Adipocyte (in vitro differentiated cells): ENCODE results near the gene DHPS.
"Not testable (repeated sequence)": the region's sequence is repeated elsewhere in the genome, so short reads cannot be mapped to it uniquely, and the experiment has no call there.

Experiments used
- DNase-seq: peaks from one replicate; pipeline ENCODE4 v3.0.0-alpha.2; 2015; ENCODE audit warnings: low read depth
- H3K27me3 ChIP-seq: replicated peaks from 2 replicates; pipeline ENCODE4 v1.7.0; 2013; ENCODE audit warnings: mild to moderate bottlenecking, low read length, moderate library complexity; ENCODE audit not compliant: control insufficient read depth, insufficient read depth
- H3K36me3 ChIP-seq: 2 replicates; pipeline ENCODE4 v1.7.0; 2013; ENCODE audit warnings: low read length, mild to moderate bottlenecking, moderate library complexity; ENCODE audit not compliant: control insufficient read depth, insufficient read depth, severe bottlenecking
- H3K4me1 ChIP-seq: 2 replicates; pipeline ENCODE4 v1.7.0; 2013; ENCODE audit warnings: mild to moderate bottlenecking, low read length, moderate library complexity; ENCODE audit not compliant: control insufficient read depth, insufficient read depth
- H3K4me3 ChIP-seq: 2 replicates; pipeline ENCODE4 v1.7.0; 2013; ENCODE audit warnings: mild to moderate bottlenecking, low read length, moderate library complexity
- H3K9ac ChIP-seq: 2 replicates; pipeline ENCODE4 v1.7.0; 2013; ENCODE audit warnings: mild to moderate bottlenecking, low read length, moderate library complexity
- H3K9me3 ChIP-seq: 2 replicates; pipeline ENCODE4 v1.7.0; 2013; ENCODE audit warnings: mild to moderate bottlenecking, low read length, moderate library complexity; ENCODE audit not compliant: control insufficient read depth

DHPS gene

DNA sequence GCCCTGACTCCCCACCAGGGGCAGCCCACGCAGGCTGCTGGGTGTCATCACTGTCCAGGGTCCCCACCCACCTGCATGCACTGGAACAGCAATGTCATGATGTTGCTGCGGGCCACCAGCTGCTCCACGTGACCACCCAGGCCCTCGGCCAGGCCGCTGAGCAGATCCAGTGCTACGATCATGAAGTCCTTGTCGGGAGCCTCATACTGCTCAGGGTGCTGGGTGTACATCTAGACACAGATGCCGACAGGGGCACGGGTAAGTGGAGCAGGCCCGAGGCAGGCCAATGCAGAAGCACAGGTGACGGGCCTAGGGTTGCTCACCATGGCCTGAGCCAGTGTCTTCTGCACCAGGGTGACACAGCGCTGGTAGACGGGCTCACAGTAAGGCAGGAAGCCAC is 23.5 kb upstream of the DHPS start:
- H3K27me3 ChIP-seq, result no peaks in the 10 kb centered on the region
- H3K4me3 ChIP-seq, result no peak overlapping the region
- no peak for DNase-seq
- no peak overlapping the region for H3K9ac ChIP-seq
- peaks cover 91% of the 10 kb centered on the region for H3K36me3 ChIP-seq
- H3K9me3 ChIP-seq, result no peaks in the 10 kb centered on the region
- H3K4me1 ChIP-seq, result no peaks in the 10 kb centered on the region

DNA sequence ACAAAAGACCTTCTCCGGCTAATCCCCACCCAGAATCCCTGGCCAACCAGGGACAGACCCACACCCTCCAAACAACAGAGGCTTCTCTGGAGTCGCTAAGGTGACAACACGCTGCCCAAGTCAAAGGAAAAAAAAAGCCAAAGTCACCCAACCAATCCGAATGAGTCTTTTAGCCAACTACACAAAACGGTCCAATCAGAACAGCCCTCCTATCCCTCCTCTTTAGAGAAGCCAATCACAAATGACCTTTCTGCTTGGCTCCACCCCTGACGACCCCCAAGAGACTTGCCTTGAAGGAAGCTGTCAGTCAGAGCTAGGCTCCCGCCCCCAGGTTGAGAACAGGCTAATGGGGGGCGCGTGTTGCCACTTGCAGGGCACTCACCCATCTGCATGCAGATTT is 21.4 kb upstream of the DHPS start:
- H3K27me3 ChIP-seq, result no peaks in the 10 kb centered on the region
- DNase-seq, result peak; percentile 24
- no peak overlapping the region for H3K9ac ChIP-seq
- no peak overlapping the region for H3K4me3 ChIP-seq
- H3K9me3 ChIP-seq, result no peaks in the 10 kb centered on the region
- no peaks in the 10 kb centered on the region for H3K4me1 ChIP-seq
- H3K36me3 ChIP-seq, result peaks cover 86% of the 10 kb centered on the region

DNA sequence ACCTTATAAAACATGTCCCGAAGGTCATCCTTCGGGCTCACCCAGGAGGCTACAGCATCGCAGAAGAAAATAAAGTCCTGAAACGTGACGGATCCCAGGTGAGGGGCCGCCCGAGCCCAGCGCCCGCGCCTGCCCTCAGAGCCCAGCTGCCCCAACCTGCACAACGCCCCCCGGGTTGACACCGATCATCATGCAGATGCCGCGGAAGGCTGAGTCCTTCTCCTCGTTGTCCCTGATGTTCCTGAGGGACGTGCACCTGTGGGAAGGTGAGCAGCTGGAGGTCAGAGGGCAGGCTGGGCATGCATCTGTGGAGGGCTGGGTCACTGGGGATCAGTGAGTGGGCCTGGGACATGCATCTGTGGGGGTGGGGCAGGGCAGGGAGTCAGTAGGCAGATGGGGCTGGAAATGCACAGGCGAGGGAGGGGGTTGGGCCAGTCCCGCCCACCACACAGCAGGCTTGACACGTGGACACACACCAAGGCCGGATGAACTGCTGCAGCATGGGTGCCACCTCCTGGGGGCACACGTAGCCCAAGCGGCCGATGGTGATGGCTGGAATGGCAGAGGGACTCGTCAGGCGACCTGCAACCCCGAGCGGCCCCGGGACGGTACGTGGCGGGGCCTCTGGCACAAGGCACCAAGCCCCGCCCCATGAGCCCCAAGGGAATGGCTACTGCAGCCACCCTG is 20.1 kb upstream of the DHPS start:
- Histone ChIP-seq H3K27me3 (no peaks in the 10 kb centered on the region), H3K9ac (no peak overlapping the region), H3K4me1 (peaks cover 5% of the 10 kb centered on the region), H3K4me3 (no peak overlapping the region), H3K36me3 (peaks cover 81% of the 10 kb centered on the region), H3K9me3 (no peaks in the 10 kb centered on the region)
- DNase-seq, result no peak

DNA sequence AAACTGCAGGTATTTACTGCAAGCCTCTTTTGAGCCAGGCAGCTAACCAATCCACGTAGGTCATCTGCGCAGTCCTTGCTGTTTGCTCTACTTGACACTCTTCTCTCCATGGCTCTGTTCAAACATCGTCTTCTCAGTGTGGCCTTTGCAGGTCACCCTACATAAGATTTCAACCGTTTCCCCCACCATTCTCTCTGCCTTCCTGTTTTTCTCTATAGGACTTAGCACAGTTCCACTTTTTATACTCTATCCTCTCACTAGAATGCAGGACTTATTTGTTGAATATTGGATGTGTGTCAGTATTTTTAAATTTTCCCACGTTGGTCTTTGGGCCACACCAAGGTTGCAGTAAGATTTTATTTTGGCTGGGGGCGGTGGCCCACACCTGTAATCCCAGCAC is 16.5 kb upstream of the DHPS start:
- H3K36me3 ChIP-seq, result peaks cover 45% of the 10 kb centered on the region
- H3K4me3 ChIP-seq, result no peak overlapping the region
- no peak overlapping the region for H3K9ac ChIP-seq
- H3K27me3 ChIP-seq, result no peaks in the 10 kb centered on the region
- DNase-seq, result no peak
- peaks cover 16% of the 10 kb centered on the region for H3K4me1 ChIP-seq
- no peaks in the 10 kb centered on the region for H3K9me3 ChIP-seq

DNA sequence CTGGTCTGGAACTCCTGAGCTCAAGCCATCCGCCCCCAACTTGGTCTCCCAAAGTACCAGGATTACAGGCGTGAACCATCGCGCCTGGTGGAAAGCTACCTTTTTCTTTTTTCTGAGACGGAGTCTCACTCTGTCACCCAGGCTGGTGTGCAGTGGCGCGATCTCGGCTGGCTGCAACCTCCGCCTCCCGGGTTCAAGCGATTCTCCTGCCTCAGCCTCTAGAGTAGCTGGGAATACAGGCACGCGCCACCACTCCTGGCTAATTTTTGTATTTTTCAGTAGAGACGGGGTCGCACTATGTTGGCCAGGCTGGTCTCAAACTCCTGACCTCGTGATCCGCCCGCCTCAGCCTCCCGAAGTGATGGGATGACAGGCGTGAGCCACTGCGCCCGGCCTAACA is 15.7 kb upstream of the DHPS start:
- not testable (repeated sequence) for H3K27me3 ChIP-seq, DNase-seq, H3K9me3 ChIP-seq, H3K9ac ChIP-seq
- Histone ChIP-seq H3K4me3 (peak overlapping the region; percentile 96), H3K4me1 (peaks cover 16% of the 10 kb centered on the region), H3K36me3 (peaks cover 38% of the 10 kb centered on the region)

DNA sequence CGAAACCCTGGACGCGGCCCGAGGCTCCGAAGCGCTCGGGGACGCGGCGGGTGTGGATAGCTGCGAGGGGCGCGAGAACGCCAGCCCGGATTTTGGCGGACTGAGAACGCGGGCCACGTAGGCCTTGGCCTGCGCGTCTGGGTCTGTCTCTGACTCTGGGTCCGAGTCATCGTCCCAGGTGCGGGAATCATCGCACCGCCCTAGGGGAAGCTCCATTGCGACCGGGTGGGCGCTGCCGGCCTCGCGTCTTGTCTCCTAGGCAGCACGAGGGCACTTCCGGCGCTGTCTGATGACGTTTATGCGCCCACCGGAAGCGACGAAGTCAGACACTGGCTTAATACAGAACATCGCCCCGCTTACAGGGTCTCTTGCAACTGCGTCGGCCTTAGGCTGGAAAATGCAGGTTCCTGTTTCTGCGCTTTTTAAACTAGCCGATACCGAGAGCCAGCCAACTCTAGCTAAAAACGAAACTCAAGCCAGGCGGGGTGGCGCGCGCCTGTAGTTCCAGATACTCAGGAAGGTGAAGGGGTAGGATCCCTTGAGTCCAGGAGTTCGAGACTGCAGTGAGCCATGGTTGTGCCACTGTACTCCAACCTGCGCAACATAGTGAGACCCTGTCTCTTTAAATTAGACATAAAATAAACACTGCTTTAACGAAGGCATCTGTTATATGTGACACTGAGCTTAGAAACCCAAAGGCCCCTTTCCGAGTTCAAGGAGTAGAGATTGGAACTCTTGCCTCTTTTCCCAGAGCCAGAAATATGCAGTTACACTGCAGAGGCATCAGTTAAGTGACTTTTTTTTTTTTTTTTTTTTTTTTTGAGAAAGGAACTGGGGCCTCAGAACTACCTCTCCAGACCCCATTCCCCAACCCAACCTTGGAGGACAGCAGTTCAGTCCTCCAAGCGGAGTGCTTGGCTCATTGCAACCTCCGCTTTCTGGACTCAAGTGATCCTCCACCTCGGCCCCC is 15.0 kb upstream of the DHPS start, which contains the start of gene FBXW9:
Gene FBXW9 (minus strand): TSS at position 266 of the 970 bp plus-strand sequence. CDS start 50 bp downstream, at position 216.
- H3K4me3 ChIP-seq, result peak within 1 kb of the TSS; percentile 96
- peak within 1 kb of the TSS; percentile 96 for H3K9ac ChIP-seq
- H3K36me3 ChIP-seq, result peaks cover 31% of the 10 kb centered on the region
- H3K27me3 ChIP-seq, result no peaks in the 10 kb centered on the region
- DNase-seq, result peak; percentile 96
- no peaks in the 10 kb centered on the region for H3K9me3 ChIP-seq
- H3K4me1 ChIP-seq, result peaks cover 16% of the 10 kb centered on the region

DNA sequence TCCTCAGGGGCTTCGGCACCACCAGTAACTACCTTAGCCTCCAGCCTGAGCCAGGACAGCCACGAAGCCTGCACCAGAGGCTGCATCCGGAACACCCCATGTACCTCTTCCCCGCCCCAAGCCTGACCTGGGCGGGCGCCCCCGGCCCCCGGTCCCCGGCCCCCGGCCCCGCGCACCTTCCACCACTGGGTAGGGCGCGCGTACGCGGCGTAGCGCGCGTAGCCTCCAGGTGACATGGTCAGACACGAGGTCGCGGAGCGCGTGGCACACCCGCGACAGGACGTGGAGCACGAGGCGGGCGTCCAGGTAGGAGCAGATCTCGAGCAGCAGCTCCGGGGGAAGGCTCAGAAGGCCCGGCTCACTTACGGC is 14.3 kb upstream of the DHPS start:
- no peak for DNase-seq
- Histone ChIP-seq H3K9ac (peak overlapping the region; percentile 96), H3K27me3 (no peaks in the 10 kb centered on the region), H3K36me3 (peaks cover 24% of the 10 kb centered on the region), H3K9me3 (no peaks in the 10 kb centered on the region), H3K4me1 (peaks cover 16% of the 10 kb centered on the region), H3K4me3 (peak overlapping the region; percentile 96)

DNA sequence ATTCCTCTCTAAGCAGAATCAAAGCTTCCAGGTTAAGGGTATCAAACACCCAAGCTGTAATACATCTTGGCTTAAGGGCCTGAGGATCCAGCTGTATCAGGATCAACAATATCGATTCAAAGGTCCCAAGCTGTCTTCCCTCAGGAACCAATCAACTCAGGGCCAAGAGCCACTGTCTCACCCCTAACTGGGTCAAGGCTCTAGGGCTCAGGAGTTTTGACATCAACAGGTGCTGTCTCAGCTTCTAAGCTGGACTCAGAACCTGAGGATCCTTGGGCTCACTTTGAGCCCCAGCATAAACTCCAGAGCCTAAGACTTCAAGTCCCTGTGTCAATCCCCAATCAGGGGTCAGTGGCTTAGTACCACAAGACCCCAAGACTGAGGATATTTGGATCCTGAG is 13.8 kb upstream of the DHPS start:
- Histone ChIP-seq H3K9ac (peak overlapping the region; percentile 41), H3K36me3 (peaks cover 19% of the 10 kb centered on the region), H3K9me3 (no peaks in the 10 kb centered on the region), H3K4me3 (peak overlapping the region; percentile 96), H3K4me1 (peaks cover 16% of the 10 kb centered on the region), H3K27me3 (no peaks in the 10 kb centered on the region)
- no peak for DNase-seq

DNA sequence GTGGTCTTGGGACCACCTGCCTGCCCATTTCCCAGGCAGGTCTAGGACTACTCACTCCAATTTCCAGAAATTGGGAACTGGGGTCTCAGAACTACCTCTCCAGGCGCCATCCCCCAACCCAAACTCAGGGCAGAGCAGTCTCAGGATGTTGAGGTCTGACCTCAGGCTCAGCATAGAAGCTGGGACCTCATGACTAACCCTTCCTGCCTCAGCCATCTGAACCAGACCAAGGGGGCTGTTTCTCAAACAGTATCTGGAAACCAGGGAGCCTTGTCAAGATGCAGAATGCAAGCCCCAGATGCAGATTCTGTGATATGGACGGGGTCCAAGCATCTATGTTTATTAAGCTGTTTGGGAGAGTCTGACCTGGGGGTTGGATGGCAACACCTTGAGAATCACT is 13.4 kb upstream of the DHPS start:
- Histone ChIP-seq H3K9me3 (no peaks in the 10 kb centered on the region), H3K4me1 (peaks cover 16% of the 10 kb centered on the region), H3K27me3 (no peaks in the 10 kb centered on the region), H3K36me3 (peaks cover 18% of the 10 kb centered on the region), H3K4me3 (peak overlapping the region; percentile 96), H3K9ac (no peak overlapping the region)
- no peak for DNase-seq

DNA sequence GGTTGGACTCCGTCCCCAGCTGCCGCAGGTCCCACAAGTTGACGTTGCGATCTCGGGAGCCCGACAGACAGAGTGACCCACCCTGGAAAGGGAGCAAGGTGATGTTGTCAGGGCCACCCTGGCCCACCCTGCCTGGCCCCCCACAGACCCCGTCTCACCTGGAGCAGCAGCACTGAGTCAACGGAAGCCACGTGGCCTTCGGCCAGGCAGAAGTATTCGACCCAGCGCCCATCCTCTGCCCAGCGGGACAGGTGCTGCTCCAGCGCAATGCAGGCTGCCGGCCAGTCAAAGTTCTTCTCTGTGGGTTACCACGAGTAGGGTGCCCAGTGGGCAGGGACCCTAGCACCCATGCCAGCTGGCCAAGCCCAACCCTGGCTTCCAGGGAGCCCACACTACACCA is 13.0 kb upstream of the DHPS start:
- no peaks in the 10 kb centered on the region for H3K27me3 ChIP-seq
- H3K36me3 ChIP-seq, result peaks cover 13% of the 10 kb centered on the region
- H3K9me3 ChIP-seq, result no peaks in the 10 kb centered on the region
- peaks cover 16% of the 10 kb centered on the region for H3K4me1 ChIP-seq
- H3K4me3 ChIP-seq, result no peak overlapping the region
- no peak for DNase-seq
- no peak overlapping the region for H3K9ac ChIP-seq

DNA sequence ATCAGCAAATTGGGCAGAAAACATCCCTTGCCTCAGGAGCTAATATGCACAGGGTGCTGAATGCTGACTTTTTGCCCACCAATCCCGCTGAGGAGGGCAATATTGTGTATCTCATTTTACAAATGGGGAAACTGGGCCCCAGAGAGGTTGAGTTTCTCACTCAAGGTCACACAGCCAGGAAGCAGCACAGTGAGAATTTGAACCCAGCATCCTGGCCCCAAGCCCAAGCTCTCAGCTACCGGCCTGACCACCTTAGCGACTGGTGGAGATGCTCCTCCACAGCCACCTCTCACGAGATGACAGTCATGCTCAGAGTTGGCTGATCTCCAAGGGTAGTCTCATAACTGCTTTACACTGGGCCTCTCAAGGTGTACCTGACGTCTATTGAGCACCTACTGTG is 11.3 kb upstream of the DHPS start:
- Histone ChIP-seq H3K27me3 (no peaks in the 10 kb centered on the region), H3K36me3 (peaks cover 7% of the 10 kb centered on the region), H3K4me3 (no peak overlapping the region), H3K9ac (no peak overlapping the region), H3K4me1 (peaks cover 16% of the 10 kb centered on the region), H3K9me3 (no peaks in the 10 kb centered on the region)
- DNase-seq, result no peak
